ENCODE data around the gene XXYLT1.

- TF ChIP-seq CTCF (IDR thresholded peaks at IDR 0.05), result no peak
- TF ChIP-seq POLR2A (IDR thresholded peaks at IDR 0.05), result no peak
These were observed 186.2 kb downstream of the XXYLT1 start for GRCh38 chr3:195084746-195085145.
